ENCODE measurements around the gene INTS2. TPM values are rescaled to one million over a fixed set of nuclear protein-coding genes. Genes with fewer than 3 reads are reported as not detected.

INTS2 gene
- polyA plus RNA-seq, 1 donor from 2014 or later: 23.7 TPM

GRCh38 chr17:61837175-61838051 lies 90.4 kb downstream of the INTS2 start:
- Histone ChIP-seq H3K27me3 (ENCODE audit: insufficient read depth, low read depth, low read length) (no peaks in the 10 kb centered on the region), H3K36me3 (ENCODE audit: insufficient read depth, low read length) (no peaks in the 10 kb centered on the region), H3F3A (ENCODE audit: insufficient read depth, low read length, poor library complexity, severe bottlenecking) (no peaks in the 10 kb centered on the region), H3K9me2 (ENCODE audit: insufficient read depth, low read length) (no peaks in the 10 kb centered on the region), H3K27ac (ENCODE audit: low read length) (no peak overlapping the region), H3K4me2 (ENCODE audit: low read length) (no peak overlapping the region), H4K20me1 (ENCODE audit: insufficient read depth) (no peaks in the 10 kb centered on the region), H2AFZ (ENCODE audit: low read depth, low read length) (no peak overlapping the region), H3K79me2 (replicated peaks; ENCODE audit: insufficient read depth, low read length) (no peaks in the 10 kb centered on the region), H3K4me3 (ENCODE audit: low read length) (no peak overlapping the region), H3K9me3 (ENCODE audit: low read length) (no peaks in the 10 kb centered on the region), H3K9ac (ENCODE audit: low read length) (no peak overlapping the region)
- TF ChIP-seq TAF1 (IDR thresholded peaks at IDR 0.05; ENCODE audit: low read depth): no peak
- TF ChIP-seq, protein P1, sequence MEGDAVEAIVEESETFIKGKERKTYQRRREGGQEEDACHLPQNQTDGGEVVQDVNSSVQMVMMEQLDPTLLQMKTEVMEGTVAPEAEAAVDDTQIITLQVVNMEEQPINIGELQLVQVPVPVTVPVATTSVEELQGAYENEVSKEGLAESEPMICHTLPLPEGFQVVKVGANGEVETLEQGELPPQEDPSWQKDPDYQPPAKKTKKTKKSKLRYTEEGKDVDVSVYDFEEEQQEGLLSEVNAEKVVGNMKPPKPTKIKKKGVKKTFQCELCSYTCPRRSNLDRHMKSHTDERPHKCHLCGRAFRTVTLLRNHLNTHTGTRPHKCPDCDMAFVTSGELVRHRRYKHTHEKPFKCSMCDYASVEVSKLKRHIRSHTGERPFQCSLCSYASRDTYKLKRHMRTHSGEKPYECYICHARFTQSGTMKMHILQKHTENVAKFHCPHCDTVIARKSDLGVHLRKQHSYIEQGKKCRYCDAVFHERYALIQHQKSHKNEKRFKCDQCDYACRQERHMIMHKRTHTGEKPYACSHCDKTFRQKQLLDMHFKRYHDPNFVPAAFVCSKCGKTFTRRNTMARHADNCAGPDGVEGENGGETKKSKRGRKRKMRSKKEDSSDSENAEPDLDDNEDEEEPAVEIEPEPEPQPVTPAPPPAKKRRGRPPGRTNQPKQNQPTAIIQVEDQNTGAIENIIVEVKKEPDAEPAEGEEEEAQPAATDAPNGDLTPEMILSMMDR (IDR thresholded peaks at IDR 0.05; ENCODE audit: poor library complexity, severe bottlenecking): peak; percentile 81
- TF ChIP-seq RAD21 (conservative IDR thresholded peaks at IDR 0.05): peak; percentile 88
- TF ChIP-seq MXI1 (conservative IDR thresholded peaks at IDR 0.05; ENCODE audit: poor library complexity, severe bottlenecking): no peak
- no peak for TF ChIP-seq EZH2 (IDR thresholded peaks at IDR 0.05; ENCODE audit: borderline replicate concordance, insufficient read depth, low read length, poor library complexity, severe bottlenecking)
- no peak for TF ChIP-seq POLR2AphosphoS5 (IDR thresholded peaks at IDR 0.05)
- TF ChIP-seq SMC3 (conservative IDR thresholded peaks at IDR 0.05; ENCODE audit: poor library complexity): peak; percentile 91
- no peak for TF ChIP-seq EP300 (conservative IDR thresholded peaks at IDR 0.05; ENCODE audit: poor library complexity, severe bottlenecking)
- TF ChIP-seq REST (IDR thresholded peaks at IDR 0.05; ENCODE audit: borderline replicate concordance): no peak

- Histone ChIP-seq H3K27ac (ENCODE audit: low read length) (no peak overlapping the region), H3K9me3 (ENCODE audit: low read length) (no peaks in the 10 kb centered on the region), H3F3A (ENCODE audit: insufficient read depth, low read length, poor library complexity, severe bottlenecking) (no peaks in the 10 kb centered on the region), H3K4me2 (ENCODE audit: low read length) (no peak overlapping the region), H3K4me3 (ENCODE audit: low read length) (no peak overlapping the region), H3K9ac (ENCODE audit: low read length) (no peak overlapping the region), H2AFZ (ENCODE audit: low read depth, low read length) (no peak overlapping the region), H3K27me3 (ENCODE audit: insufficient read depth, low read depth, low read length) (no peaks in the 10 kb centered on the region), H3K36me3 (ENCODE audit: insufficient read depth, low read length) (no peaks in the 10 kb centered on the region), H3K79me2 (replicated peaks; ENCODE audit: insufficient read depth, low read length) (no peaks in the 10 kb centered on the region), H3K9me2 (ENCODE audit: insufficient read depth, low read length) (no peaks in the 10 kb centered on the region), H4K20me1 (ENCODE audit: insufficient read depth) (no peaks in the 10 kb centered on the region)
- TF ChIP-seq REST (IDR thresholded peaks at IDR 0.05; ENCODE audit: borderline replicate concordance) (no peak), TAF1 (IDR thresholded peaks at IDR 0.05; ENCODE audit: low read depth) (no peak), EP300 (conservative IDR thresholded peaks at IDR 0.05; ENCODE audit: poor library complexity, severe bottlenecking) (no peak), EZH2 (IDR thresholded peaks at IDR 0.05; ENCODE audit: borderline replicate concordance, insufficient read depth, low read length, poor library complexity, severe bottlenecking) (no peak), RAD21 (conservative IDR thresholded peaks at IDR 0.05) (no peak), POLR2AphosphoS5 (IDR thresholded peaks at IDR 0.05) (no peak), SMC3 (conservative IDR thresholded peaks at IDR 0.05; ENCODE audit: poor library complexity) (no peak), MXI1 (conservative IDR thresholded peaks at IDR 0.05; ENCODE audit: poor library complexity, severe bottlenecking) (no peak)
- TF ChIP-seq, protein P1 (IDR thresholded peaks at IDR 0.05; ENCODE audit: poor library complexity, severe bottlenecking): no peak
Measured at GRCh38 chr17:61836266-61837174, 91.3 kb downstream of the INTS2 start.
